HEK293 (cell line): Measurements from ENCODE around the gene HELQ.
A peak's percentile ranks its signal among the peaks of the same experiment; 100 is the strongest.

ENCODE experiments used
- CTCF ChIA-PET: fragments of 350-600 bp; formaldehyde crosslinking; extraction: SDS; loops from one replicate; lab custom pipeline; 2021; ENCODE audit warnings: antibody characterized with exemption; lab: Yijun Ruan, JAX
- POLR2A ChIA-PET: fragments of 300-600 bp; formaldehyde crosslinking; extraction: SDS; loops from one replicate; lab custom pipeline; 2020; ENCODE audit warnings: antibody characterized with exemption, inconsistent platforms; lab: Yijun Ruan, JAX
- H3K27ac ChIP-seq: fragments of 200-500 bp; sonication (Bioruptor generic); 2 replicates; pipeline ENCODE4 v1.5.1; 2014; ENCODE audit warnings: low read depth, low read length, control low read depth, inconsistent platforms; ENCODE audit errors: extremely low read depth
- H3K36me3 ChIP-seq, 2 experiments: fragments of 200-500 bp in 1 of 2; sonication (Bioruptor generic) in 1 of 2; 1 replicate in 1 of 2; 2 replicates in 1 of 2; pipeline ENCODE4 v1.5.1; 2014 to 2017; ENCODE audit warnings: inconsistent platforms in 2 of 2, low read length in 2 of 2; ENCODE audit not compliant: control insufficient read depth in 2 of 2, insufficient read depth in 1 of 2
- H3K4me1 ChIP-seq: fragments of 200-500 bp; sonication (Bioruptor generic); 2 replicates; pipeline ENCODE4 v1.5.1; 2014; ENCODE audit warnings: mild to moderate bottlenecking, low read length, inconsistent platforms; ENCODE audit not compliant: control insufficient read depth, insufficient read depth
- H3K4me3 ChIP-seq: 2 replicates; pipeline ENCODE4 v1.5.1; 2011; ENCODE audit warnings: low read depth, mild to moderate bottlenecking, control low read depth, low read length, moderate library complexity
- H3K9me3 ChIP-seq: fragments of 200-500 bp; sonication (Bioruptor generic); 2 replicates; pipeline ENCODE4 v1.5.1; 2014; ENCODE audit warnings: low read depth, low read length, inconsistent platforms; ENCODE audit not compliant: control insufficient read depth, insufficient read depth
- GLI4 ChIP-seq: fragments of 450-650 bp; formaldehyde crosslinking; IDR thresholded peaks from 2 replicates; pipeline ENCODE4 v1.5.1; 2016; ENCODE audit warnings: missing biosample characterization, missing genetic modification characterization
- KLF10 ChIP-seq: fragments of 450-650 bp; IDR thresholded peaks from 2 replicates; pipeline ENCODE4 v1.5.1; 2018; ENCODE audit warnings: missing biosample characterization, mild to moderate bottlenecking, missing genetic modification characterization
- KLF7 ChIP-seq: fragments of 450-650 bp; formaldehyde crosslinking; IDR thresholded peaks from 2 replicates; pipeline ENCODE4 v1.5.1; 2016; ENCODE audit warnings: missing biosample characterization, missing genetic modification characterization, borderline replicate concordance
- KLF9 ChIP-seq: fragments of 450-650 bp; formaldehyde crosslinking; IDR thresholded peaks from 2 replicates; pipeline ENCODE4 v1.5.1; 2016; ENCODE audit warnings: missing biosample characterization, missing genetic modification characterization, low read depth
- MEIS1 ChIP-seq: sonication (generic); formaldehyde crosslinking; IDR thresholded peaks from 2 replicates; pipeline ENCODE4 v1.8.1; 2022; ENCODE audit warnings: missing genetic modification reagents, mild to moderate bottlenecking, borderline replicate concordance
- OVOL3 ChIP-seq: fragments of 450-650 bp; formaldehyde crosslinking; IDR thresholded peaks from 2 replicates; pipeline ENCODE4 v1.5.1; 2016; ENCODE audit warnings: missing biosample characterization, missing genetic modification characterization
- SETDB1 ChIP-seq: IDR thresholded peaks from one replicate; pipeline ENCODE4 v1.6.1; 2017; ENCODE audit warnings: mild to moderate bottlenecking, low read length, moderate library complexity, mixed read lengths; ENCODE audit not compliant: insufficient read length
- TCF7L2 ChIP-seq: IDR thresholded peaks from 2 replicates; pipeline ENCODE4 v1.6.1; 2011; ENCODE audit warnings: low read depth, mild to moderate bottlenecking, inconsistent platforms, low read length, moderate library complexity, borderline replicate concordance
- WT1 ChIP-seq: fragments of 450-650 bp; formaldehyde crosslinking; IDR thresholded peaks from 2 replicates; pipeline ENCODE4 v1.5.1; 2016; ENCODE audit warnings: missing biosample characterization, missing genetic modification characterization
- ZBTB8A ChIP-seq: fragments of 450-650 bp; formaldehyde crosslinking; IDR thresholded peaks from 2 replicates; pipeline ENCODE4 v1.5.1; 2016; ENCODE audit warnings: missing biosample characterization, missing genetic modification characterization
- ZFHX2 ChIP-seq: fragments of 450-650 bp; formaldehyde crosslinking; conservative IDR thresholded peaks from 2 replicates; pipeline ENCODE4 v1.5.1; 2016; ENCODE audit warnings: missing biosample characterization, missing genetic modification characterization
- ZFP3 ChIP-seq: fragments of 450-650 bp; formaldehyde crosslinking; IDR thresholded peaks from 2 replicates; pipeline ENCODE4 v1.5.1; 2016; ENCODE audit warnings: low read depth, missing biosample characterization, missing genetic modification characterization
- ZNF133 ChIP-seq: fragments of 450-650 bp; formaldehyde crosslinking; IDR thresholded peaks from 2 replicates; pipeline ENCODE4 v1.5.1; 2016; ENCODE audit warnings: missing biosample characterization, missing genetic modification characterization
- ZNF19 ChIP-seq: fragments of 450-650 bp; formaldehyde crosslinking; IDR thresholded peaks from 2 replicates; pipeline ENCODE4; 2016; ENCODE audit warnings: missing biosample characterization, missing genetic modification characterization, low read depth
- ZNF335 ChIP-seq: fragments of 450-650 bp; formaldehyde crosslinking; conservative IDR thresholded peaks from 2 replicates; pipeline ENCODE4 v1.5.1; 2016; ENCODE audit warnings: missing biosample characterization, missing genetic modification characterization
- ZNF350 ChIP-seq: fragments of 450-650 bp; formaldehyde crosslinking; IDR thresholded peaks from 2 replicates; pipeline ENCODE4 v1.5.0; 2017; ENCODE audit warnings: missing biosample characterization, mild to moderate bottlenecking, missing genetic modification characterization
- ZNF366 ChIP-seq: fragments of 450-650 bp; formaldehyde crosslinking; conservative IDR thresholded peaks from 2 replicates; pipeline ENCODE4 v1.5.1; 2016; ENCODE audit warnings: missing biosample characterization, missing genetic modification characterization
- ZNF394 ChIP-seq: fragments of 450-650 bp; formaldehyde crosslinking; IDR thresholded peaks from 2 replicates; pipeline ENCODE4 v1.5.1; 2016; ENCODE audit warnings: missing biosample characterization, missing genetic modification characterization, mild to moderate bottlenecking, moderate library complexity, borderline replicate concordance
- ZNF426 ChIP-seq: fragments of 450-650 bp; formaldehyde crosslinking; IDR thresholded peaks from 2 replicates; pipeline ENCODE4 v1.5.1; 2017; ENCODE audit warnings: missing biosample characterization, missing genetic modification characterization, mild to moderate bottlenecking, inconsistent platforms, moderate library complexity
- ZNF433 ChIP-seq: fragments of 450-650 bp; formaldehyde crosslinking; IDR thresholded peaks from 2 replicates; pipeline ENCODE4 v1.5.1; 2016; ENCODE audit warnings: missing biosample characterization, missing genetic modification characterization, low read depth
- ZNF514 ChIP-seq: fragments of 450-650 bp; formaldehyde crosslinking; IDR thresholded peaks from 2 replicates; pipeline ENCODE4 v1.5.1; 2016; ENCODE audit warnings: missing biosample characterization, missing genetic modification characterization
- ZNF544 ChIP-seq: fragments of 450-650 bp; formaldehyde crosslinking; IDR thresholded peaks from 2 replicates; pipeline ENCODE4 v1.5.0; 2017; ENCODE audit warnings: missing biosample characterization, missing genetic modification characterization
- ZNF623 ChIP-seq: fragments of 450-650 bp; formaldehyde crosslinking; IDR thresholded peaks from 2 replicates; pipeline ENCODE4 v1.5.1; 2016; ENCODE audit warnings: missing biosample characterization, missing genetic modification characterization
- ZNF747 ChIP-seq: fragments of 450-650 bp; formaldehyde crosslinking; IDR thresholded peaks from 2 replicates; pipeline ENCODE4 v1.5.1; 2016; ENCODE audit warnings: missing biosample characterization, missing genetic modification characterization
- ZNF776 ChIP-seq: fragments of 450-650 bp; formaldehyde crosslinking; IDR thresholded peaks from 2 replicates; pipeline ENCODE4 v1.5.0; 2017; ENCODE audit warnings: missing biosample characterization, missing genetic modification characterization, borderline replicate concordance
- ZNF777 ChIP-seq: fragments of 450-650 bp; formaldehyde crosslinking; IDR thresholded peaks from 2 replicates; pipeline ENCODE4 v1.5.1; 2017; ENCODE audit warnings: missing biosample characterization, missing genetic modification characterization, borderline replicate concordance
- ZNF843 ChIP-seq: fragments of 450-650 bp; formaldehyde crosslinking; IDR thresholded peaks from 2 replicates; pipeline ENCODE4 v1.5.1; 2016; ENCODE audit warnings: missing biosample characterization, missing genetic modification characterization
- TF ChIP-seq, protein P1 (sequence below): fragments of 450-650 bp; formaldehyde crosslinking; conservative IDR thresholded peaks from 2 replicates; pipeline ENCODE4 v1.5.1; 2016; ENCODE audit warnings: low read depth, missing biosample characterization, missing genetic modification characterization
- TF ChIP-seq, protein P2 (sequence below): fragments of 450-650 bp; formaldehyde crosslinking; IDR thresholded peaks from 2 replicates; pipeline ENCODE4 v1.5.1; 2016; ENCODE audit warnings: missing biosample characterization, missing genetic modification characterization
- TF ChIP-seq, protein P3 (sequence below): fragments of 450-650 bp; formaldehyde crosslinking; conservative IDR thresholded peaks from 2 replicates; pipeline ENCODE4 v1.5.1; 2016; ENCODE audit warnings: low read depth, missing biosample characterization, missing genetic modification characterization

Gene HELQ

GRCh38 chr4:83473966-83474365 lies 18.3 kb upstream of the HELQ start (continued):
- TF ChIP-seq ZFHX2 (tag by site-specific recombination) (no peak), GLI4 (tag by site-specific recombination) (no peak), KLF7 (tag by site-specific recombination) (0 out of 2 replicates have a peak, but pooled peaks have one; percentile 29), ZNF394 (tag by site-specific recombination) (peak; percentile 96), ZNF366 (0 out of 2 replicates have a peak, but pooled peaks have one; percentile 20), TCF7L2 (no peak), ZNF350 (tag by site-specific recombination) (no peak), ZNF777 (tag by site-specific recombination) (no peak), ZNF747 (tag by site-specific recombination) (no peak), WT1 (tag by site-specific recombination) (no peak), ZNF19 (tag by site-specific recombination) (0 out of 2 replicates have a peak, but pooled peaks have one; percentile 26), ZNF623 (tag by site-specific recombination) (peak; percentile 76), ZNF843 (tag by site-specific recombination) (no peak), ZNF514 (tag by site-specific recombination) (no peak), ZNF433 (tag by site-specific recombination) (peak; percentile 53; the same call in 1 of the 2 replicates)
- TF ChIP-seq, protein P1, sequence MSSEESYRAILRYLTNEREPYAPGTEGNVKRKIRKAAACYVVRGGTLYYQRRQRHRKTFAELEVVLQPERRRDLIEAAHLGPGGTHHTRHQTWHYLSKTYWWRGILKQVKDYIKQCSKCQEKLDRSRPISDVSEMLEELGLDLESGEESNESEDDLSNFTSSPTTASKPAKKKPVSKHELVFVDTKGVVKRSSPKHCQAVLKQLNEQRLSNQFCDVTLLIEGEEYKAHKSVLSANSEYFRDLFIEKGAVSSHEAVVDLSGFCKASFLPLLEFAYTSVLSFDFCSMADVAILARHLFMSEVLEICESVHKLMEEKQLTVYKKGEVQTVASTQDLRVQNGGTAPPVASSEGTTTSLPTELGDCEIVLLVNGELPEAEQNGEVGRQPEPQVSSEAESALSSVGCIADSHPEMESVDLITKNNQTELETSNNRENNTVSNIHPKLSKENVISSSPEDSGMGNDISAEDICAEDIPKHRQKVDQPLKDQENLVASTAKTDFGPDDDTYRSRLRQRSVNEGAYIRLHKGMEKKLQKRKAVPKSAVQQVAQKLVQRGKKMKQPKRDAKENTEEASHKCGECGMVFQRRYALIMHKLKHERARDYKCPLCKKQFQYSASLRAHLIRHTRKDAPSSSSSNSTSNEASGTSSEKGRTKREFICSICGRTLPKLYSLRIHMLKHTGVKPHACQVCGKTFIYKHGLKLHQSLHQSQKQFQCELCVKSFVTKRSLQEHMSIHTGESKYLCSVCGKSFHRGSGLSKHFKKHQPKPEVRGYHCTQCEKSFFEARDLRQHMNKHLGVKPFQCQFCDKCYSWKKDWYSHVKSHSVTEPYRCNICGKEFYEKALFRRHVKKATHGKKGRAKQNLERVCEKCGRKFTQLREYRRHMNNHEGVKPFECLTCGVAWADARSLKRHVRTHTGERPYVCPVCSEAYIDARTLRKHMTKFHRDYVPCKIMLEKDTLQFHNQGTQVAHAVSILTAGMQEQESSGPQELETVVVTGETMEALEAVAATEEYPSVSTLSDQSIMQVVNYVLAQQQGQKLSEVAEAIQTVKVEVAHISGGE (tag by site-specific recombination), result peak; percentile 75

- ChIA-PET CTCF (no interaction called here), POLR2A (no interaction called here)
- Histone ChIP-seq H3K9me3 (no peaks in the 10 kb centered on the region), H3K27ac (no peak overlapping the region), H3K4me1 (no peaks in the 10 kb centered on the region), H3K36me3 (peaks cover 0 to 34% of the 10 kb centered on the region in 2 experiments; a peak in 2 of 3 replicates), H3K4me3 (no peak overlapping the region)
- TF ChIP-seq ZNF776 (no peak), OVOL3 (tag by site-specific recombination) (no peak), KLF10 (tag by site-specific recombination) (no peak), SETDB1 (no peak), ZFP3 (tag by site-specific recombination) (no peak), MEIS1 (CRISPR knock-in tag) (no peak), ZNF335 (tag by site-specific recombination) (no peak), ZNF366 (no peak), ZBTB8A (tag by site-specific recombination) (no peak), ZNF544 (tag by site-specific recombination) (no peak), WT1 (tag by site-specific recombination) (no peak), ZNF426 (no peak), ZNF133 (no peak), KLF9 (tag by site-specific recombination) (no peak)
- TF ChIP-seq, protein P2, sequence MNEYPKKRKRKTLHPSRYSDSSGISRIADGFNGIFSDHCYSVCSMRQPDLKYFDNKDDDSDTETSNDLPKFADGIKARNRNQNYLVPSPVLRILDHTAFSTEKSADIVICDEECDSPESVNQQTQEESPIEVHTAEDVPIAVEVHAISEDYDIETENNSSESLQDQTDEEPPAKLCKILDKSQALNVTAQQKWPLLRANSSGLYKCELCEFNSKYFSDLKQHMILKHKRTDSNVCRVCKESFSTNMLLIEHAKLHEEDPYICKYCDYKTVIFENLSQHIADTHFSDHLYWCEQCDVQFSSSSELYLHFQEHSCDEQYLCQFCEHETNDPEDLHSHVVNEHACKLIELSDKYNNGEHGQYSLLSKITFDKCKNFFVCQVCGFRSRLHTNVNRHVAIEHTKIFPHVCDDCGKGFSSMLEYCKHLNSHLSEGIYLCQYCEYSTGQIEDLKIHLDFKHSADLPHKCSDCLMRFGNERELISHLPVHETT (tag by site-specific recombination), result no peak
- TF ChIP-seq, protein P3, sequence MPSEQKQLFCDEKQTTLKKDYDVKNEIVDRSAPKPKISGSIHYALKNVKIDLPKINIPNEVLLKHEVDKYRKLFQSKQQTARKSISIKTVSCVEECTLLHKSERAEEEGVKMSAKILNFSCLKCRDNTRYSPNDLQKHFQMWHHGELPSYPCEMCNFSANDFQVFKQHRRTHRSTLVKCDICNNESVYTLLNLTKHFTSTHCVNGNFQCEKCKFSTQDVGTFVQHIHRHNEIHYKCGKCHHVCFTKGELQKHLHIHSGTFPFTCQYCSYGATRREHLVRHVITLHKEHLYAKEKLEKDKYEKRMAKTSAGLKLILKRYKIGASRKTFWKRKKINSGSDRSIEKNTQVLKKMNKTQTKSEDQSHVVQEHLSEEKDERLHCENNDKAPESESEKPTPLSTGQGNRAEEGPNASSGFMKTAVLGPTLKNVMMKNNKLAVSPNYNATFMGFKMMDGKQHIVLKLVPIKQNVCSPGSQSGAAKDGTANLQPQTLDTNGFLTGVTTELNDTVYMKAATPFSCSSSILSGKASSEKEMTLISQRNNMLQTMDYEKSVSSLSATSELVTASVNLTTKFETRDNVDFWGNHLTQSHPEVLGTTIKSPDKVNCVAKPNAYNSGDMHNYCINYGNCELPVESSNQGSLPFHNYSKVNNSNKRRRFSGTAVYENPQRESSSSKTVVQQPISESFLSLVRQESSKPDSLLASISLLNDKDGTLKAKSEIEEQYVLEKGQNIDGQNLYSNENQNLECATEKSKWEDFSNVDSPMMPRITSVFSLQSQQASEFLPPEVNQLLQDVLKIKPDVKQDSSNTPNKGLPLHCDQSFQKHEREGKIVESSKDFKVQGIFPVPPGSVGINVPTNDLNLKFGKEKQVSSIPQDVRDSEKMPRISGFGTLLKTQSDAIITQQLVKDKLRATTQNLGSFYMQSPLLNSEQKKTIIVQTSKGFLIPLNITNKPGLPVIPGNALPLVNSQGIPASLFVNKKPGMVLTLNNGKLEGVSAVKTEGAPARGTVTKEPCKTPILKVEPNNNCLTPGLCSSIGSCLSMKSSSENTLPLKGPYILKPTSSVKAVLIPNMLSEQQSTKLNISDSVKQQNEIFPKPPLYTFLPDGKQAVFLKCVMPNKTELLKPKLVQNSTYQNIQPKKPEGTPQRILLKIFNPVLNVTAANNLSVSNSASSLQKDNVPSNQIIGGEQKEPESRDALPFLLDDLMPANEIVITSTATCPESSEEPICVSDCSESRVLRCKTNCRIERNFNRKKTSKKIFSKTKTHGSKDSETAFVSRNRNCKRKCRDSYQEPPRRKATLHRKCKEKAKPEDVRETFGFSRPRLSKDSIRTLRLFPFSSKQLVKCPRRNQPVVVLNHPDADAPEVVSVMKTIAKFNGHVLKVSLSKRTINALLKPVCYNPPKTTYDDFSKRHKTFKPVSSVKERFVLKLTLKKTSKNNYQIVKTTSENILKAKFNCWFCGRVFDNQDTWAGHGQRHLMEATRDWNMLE (tag by site-specific recombination), result no peak
These were observed 17.8 kb upstream of the HELQ start for GRCh38 chr4:83473423-83473822.
